Activated naive CD8-positive, alpha-beta T cell treated with anti-CD3 and anti-CD28 coated beads, Interleukin-2, amount 10 ng/mL, durations not matched to agents 7 days and 5 days (primary cell): ENCODE measurements around the gene FMNL2. TPM values are rescaled to one million over a fixed set of nuclear protein-coding genes. Genes with fewer than 3 reads are reported as not detected.

Source experiments
- ATAC-seq: fragments of 150-1000 bp; cut with Tn5 transposase; one replicate; pipeline ENCODE4 v1.10.0; 2021; ENCODE audit warnings: low read depth, moderate library complexity
- POLR2A ChIA-PET: fragments of 350-600 bp; sonication (Branson Sonifier 250); formaldehyde crosslinking; loops from one replicate; lab custom pipeline; 2021; ENCODE audit warnings: antibody characterized with exemption; lab: Charles Lee
- DNase-seq: peaks from one replicate; pipeline ENCODE4 v3.0.0; 2021
- H3K27ac Mint-ChIP-seq: one replicate; pipeline ENCODE4 v1.8.0; 2022; ENCODE audit warnings: mild to moderate bottlenecking, mixed read lengths
- H3K27me3 Mint-ChIP-seq: one replicate; pipeline ENCODE4 v1.8.0; 2022; ENCODE audit warnings: mild to moderate bottlenecking, moderate library complexity, mixed read lengths
- H3K36me3 Mint-ChIP-seq: one replicate; pipeline ENCODE4 v1.8.0; 2021; ENCODE audit warnings: mild to moderate bottlenecking, mixed read lengths
- H3K4me1 Mint-ChIP-seq: one replicate; pipeline ENCODE4 v1.8.0; 2021; ENCODE audit warnings: mixed read lengths
- H3K4me3 Mint-ChIP-seq: one replicate; pipeline ENCODE4 v1.8.0; 2022; ENCODE audit warnings: mild to moderate bottlenecking, moderate library complexity, mixed read lengths
- H3K9me3 Mint-ChIP-seq: one replicate; pipeline ENCODE4 v1.8.0; 2021; ENCODE audit warnings: mixed read lengths
- total RNA-seq, 2 experiments: library from RNA; stranded (reverse); gene quantifications; one replicate each; pipeline ENCODE4 v1.2.3, GENCODE V29; 2021

Gene FMNL2
- total RNA-seq, 2 experiments from 2014 or later, result 0.37 to 0.42 TPM

- Mint-ChIP-seq H3K4me1 (no peaks in the 10 kb centered on the region), H3K4me3 (no peak overlapping the region)
Measured at GRCh38 chr2:152566728-152567069, 231.7 kb downstream of the FMNL2 start.

GRCh38 chr2:152568531-152568930, 233.6 kb downstream of the FMNL2 start:
- DNase-seq (no peak), ATAC-seq (no peak)
- no peaks in the 10 kb centered on the region for H3K36me3 Mint-ChIP-seq
- peaks cover 1% of the 10 kb centered on the region for H3K4me1 Mint-ChIP-seq
- POLR2A ChIA-PET, result no interaction called here
- no peak overlapping the region for H3K4me3 Mint-ChIP-seq
- H3K9me3 Mint-ChIP-seq, result no peaks in the 10 kb centered on the region
- peaks cover 3% of the 10 kb centered on the region for H3K27me3 Mint-ChIP-seq
- H3K27ac Mint-ChIP-seq, result no peak overlapping the region

More at GRCh38 chr2:152566728-152567069, 231.7 kb downstream of the FMNL2 start:
- POLR2A ChIA-PET, result no interaction called here
- H3K27ac Mint-ChIP-seq, result no peak overlapping the region
- no peaks in the 10 kb centered on the region for H3K9me3 Mint-ChIP-seq
- DNase-seq (no peak), ATAC-seq (no peak)
- no peaks in the 10 kb centered on the region for H3K36me3 Mint-ChIP-seq
- H3K27me3 Mint-ChIP-seq, result peaks cover 5% of the 10 kb centered on the region

GRCh38 chr2:152569186-152569585, 234.2 kb downstream of the FMNL2 start:
- ATAC-seq (no peak), DNase-seq (no peak)
- peaks cover 1% of the 10 kb centered on the region for H3K4me1 Mint-ChIP-seq
- H3K36me3 Mint-ChIP-seq, result no peaks in the 10 kb centered on the region
- H3K4me3 Mint-ChIP-seq, result no peak overlapping the region
- H3K27me3 Mint-ChIP-seq, result peaks cover 2% of the 10 kb centered on the region
- POLR2A ChIA-PET, result interaction anchor here (0.7 kb wide), 1 partner anchor 203 kb away, joined by 4 read pairs; no protein-coding TSS in a partner anchor
- H3K27ac Mint-ChIP-seq, result no peak overlapping the region
- H3K9me3 Mint-ChIP-seq, result no peaks in the 10 kb centered on the region

GRCh38 chr2:152571048-152571766, 236.2 kb downstream of the FMNL2 start:
- ATAC-seq (no peak), DNase-seq (no peak)
- Mint-ChIP-seq H3K27ac (no peak overlapping the region), H3K9me3 (no peaks in the 10 kb centered on the region), H3K4me3 (no peak overlapping the region), H3K4me1 (peaks cover 1% of the 10 kb centered on the region), H3K27me3 (no peaks in the 10 kb centered on the region), H3K36me3 (no peaks in the 10 kb centered on the region)
- POLR2A ChIA-PET, result no interaction called here

GRCh38 chr2:152572031-152572430, 237.1 kb downstream of the FMNL2 start:
- no peaks in the 10 kb centered on the region for H3K27me3 Mint-ChIP-seq
- no peaks in the 10 kb centered on the region for H3K9me3 Mint-ChIP-seq
- POLR2A ChIA-PET, result no interaction called here
- H3K4me3 Mint-ChIP-seq, result no peak overlapping the region
- H3K4me1 Mint-ChIP-seq, result peaks cover 1% of the 10 kb centered on the region
- ATAC-seq (no peak), DNase-seq (no peak)
- H3K27ac Mint-ChIP-seq, result no peak overlapping the region
- H3K36me3 Mint-ChIP-seq, result no peaks in the 10 kb centered on the region

GRCh38 chr2:152573168-152573567, 238.2 kb downstream of the FMNL2 start:
- H3K9me3 Mint-ChIP-seq, result no peaks in the 10 kb centered on the region
- peaks cover 1% of the 10 kb centered on the region for H3K4me1 Mint-ChIP-seq
- H3K4me3 Mint-ChIP-seq, result no peak overlapping the region
- H3K36me3 Mint-ChIP-seq, result no peaks in the 10 kb centered on the region
- no peak for DNase-seq
- no peaks in the 10 kb centered on the region for H3K27me3 Mint-ChIP-seq
- POLR2A ChIA-PET, result no interaction called here
- no peak for ATAC-seq
- H3K27ac Mint-ChIP-seq, result no peak overlapping the region

- ATAC-seq (no peak), DNase-seq (no peak)
- H3K36me3 Mint-ChIP-seq, result no peaks in the 10 kb centered on the region
- H3K27ac Mint-ChIP-seq, result no peak overlapping the region
- H3K4me3 Mint-ChIP-seq, result no peak overlapping the region
- H3K4me1 Mint-ChIP-seq, result peaks cover 1% of the 10 kb centered on the region
- POLR2A ChIA-PET, result no interaction called here
- peaks cover 3% of the 10 kb centered on the region for H3K27me3 Mint-ChIP-seq
- H3K9me3 Mint-ChIP-seq, result no peaks in the 10 kb centered on the region
Measured at GRCh38 chr2:152577579-152577978, 242.6 kb downstream of the FMNL2 start.

GRCh38 chr2:152578573-152578972, 243.6 kb downstream of the FMNL2 start:
- DNase-seq (no peak), ATAC-seq (no peak)
- Mint-ChIP-seq H3K4me1 (no peaks in the 10 kb centered on the region), H3K27me3 (peaks cover 9% of the 10 kb centered on the region), H3K36me3 (no peaks in the 10 kb centered on the region), H3K4me3 (no peak overlapping the region), H3K27ac (no peak overlapping the region), H3K9me3 (no peaks in the 10 kb centered on the region)
- POLR2A ChIA-PET, result no interaction called here

- POLR2A ChIA-PET, result no interaction called here
- DNase-seq, result no peak
Measured at GRCh38 chr2:152580714-152581113, 245.7 kb downstream of the FMNL2 start.

GRCh38 chr2:152581360-152581759, 246.4 kb downstream of the FMNL2 start:
- H3K27me3 Mint-ChIP-seq, result peaks cover 16% of the 10 kb centered on the region
- H3K4me1 Mint-ChIP-seq, result no peaks in the 10 kb centered on the region
- no peaks in the 10 kb centered on the region for H3K36me3 Mint-ChIP-seq
- H3K9me3 Mint-ChIP-seq, result no peaks in the 10 kb centered on the region
- DNase-seq (no peak), ATAC-seq (no peak)
- no peak overlapping the region for H3K27ac Mint-ChIP-seq
- no peak overlapping the region for H3K4me3 Mint-ChIP-seq
- POLR2A ChIA-PET, result no interaction called here

More at GRCh38 chr2:152580714-152581113, 245.7 kb downstream of the FMNL2 start:
- Mint-ChIP-seq H3K4me1 (no peaks in the 10 kb centered on the region), H3K27ac (no peak overlapping the region), H3K9me3 (no peaks in the 10 kb centered on the region), H3K36me3 (no peaks in the 10 kb centered on the region), H3K4me3 (no peak overlapping the region), H3K27me3 (peaks cover 16% of the 10 kb centered on the region)
- no peak for ATAC-seq

- Mint-ChIP-seq H3K4me1 (no peaks in the 10 kb centered on the region), H3K27ac (no peak overlapping the region), H3K9me3 (no peaks in the 10 kb centered on the region), H3K4me3 (no peak overlapping the region), H3K27me3 (peaks cover 16% of the 10 kb centered on the region), H3K36me3 (no peaks in the 10 kb centered on the region)
- ATAC-seq (no peak), DNase-seq (no peak)
- POLR2A ChIA-PET, result no interaction called here
Measured at GRCh38 chr2:152582081-152582480, 247.1 kb downstream of the FMNL2 start.

GRCh38 chr2:152583512-152584229, 248.7 kb downstream of the FMNL2 start:
- Mint-ChIP-seq H3K9me3 (no peaks in the 10 kb centered on the region), H3K27ac (no peak overlapping the region), H3K27me3 (peaks cover 16% of the 10 kb centered on the region), H3K36me3 (no peaks in the 10 kb centered on the region), H3K4me1 (no peaks in the 10 kb centered on the region), H3K4me3 (no peak overlapping the region)
- ATAC-seq (no peak), DNase-seq (no peak)
- POLR2A ChIA-PET, result no interaction called here

GRCh38 chr2:152584301-152584700, 249.3 kb downstream of the FMNL2 start:
- DNase-seq (no peak), ATAC-seq (no peak)
- POLR2A ChIA-PET, result no interaction called here
- Mint-ChIP-seq H3K27ac (no peak overlapping the region), H3K9me3 (no peaks in the 10 kb centered on the region), H3K27me3 (peaks cover 16% of the 10 kb centered on the region), H3K36me3 (no peaks in the 10 kb centered on the region), H3K4me3 (no peak overlapping the region), H3K4me1 (no peaks in the 10 kb centered on the region)
